IPS DF 19.7 (cell line): ENCODE results near the gene TRPV6.

Source experiments
- DNase-seq: peaks from one replicate; pipeline ENCODE4 v3.0.0-alpha.2; 2013; ENCODE audit warnings: low read depth, low spot score

TRPV6 gene

DNA sequence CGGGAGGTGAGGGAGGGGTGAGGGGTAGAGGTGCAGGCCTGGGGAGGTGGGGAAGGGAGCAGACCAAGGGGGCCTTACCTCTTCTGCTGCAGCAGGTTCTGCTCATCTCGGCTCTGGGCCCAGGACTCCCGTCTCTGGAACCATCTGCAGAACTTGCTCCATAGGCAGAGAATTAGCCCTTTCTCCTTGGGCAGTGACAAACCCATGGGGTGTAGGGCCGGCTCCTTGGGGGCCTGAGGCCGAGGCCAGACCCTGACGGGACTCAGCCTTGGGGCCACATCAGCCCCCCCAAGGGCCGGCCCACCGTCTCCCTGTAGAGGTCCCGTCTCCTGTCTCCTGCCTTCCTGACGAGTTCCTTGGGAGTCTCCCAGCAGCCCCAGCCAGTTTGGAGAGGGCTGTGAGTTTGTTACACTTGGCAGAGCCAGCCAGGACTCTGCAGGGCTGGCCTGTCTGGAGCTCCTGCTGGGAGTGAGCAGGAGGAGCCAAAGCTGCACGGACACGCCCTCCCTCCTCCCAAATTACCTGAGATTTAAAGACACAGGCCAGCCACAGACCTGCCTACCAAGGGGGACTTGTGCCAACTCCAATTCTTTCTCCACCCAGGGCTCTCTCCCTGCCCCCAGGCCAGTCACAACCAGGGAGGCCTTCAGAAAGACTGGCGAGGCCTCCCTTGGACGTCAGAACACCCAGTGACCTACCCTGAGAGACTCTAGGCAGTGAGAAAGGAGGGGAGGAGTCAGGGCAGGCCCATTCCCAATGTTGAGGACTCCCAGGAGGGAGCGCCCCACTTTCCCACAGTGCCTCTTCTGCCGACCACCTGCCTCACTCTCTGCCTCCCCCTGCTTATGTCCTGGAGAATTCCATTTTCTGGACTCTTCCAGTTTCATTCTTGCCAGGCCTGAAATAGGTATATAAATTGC, at the start of gene TRPV6:
Gene TRPV6, minus strand, starts transcription at position 435 of the 920 bp plus-strand sequence.
- DNase-seq, result no peak

- DNase-seq, result no peak
These were observed 48.5 kb upstream of the TRPV6 start for GRCh38 chr7:142934056-142934455.

DNA sequence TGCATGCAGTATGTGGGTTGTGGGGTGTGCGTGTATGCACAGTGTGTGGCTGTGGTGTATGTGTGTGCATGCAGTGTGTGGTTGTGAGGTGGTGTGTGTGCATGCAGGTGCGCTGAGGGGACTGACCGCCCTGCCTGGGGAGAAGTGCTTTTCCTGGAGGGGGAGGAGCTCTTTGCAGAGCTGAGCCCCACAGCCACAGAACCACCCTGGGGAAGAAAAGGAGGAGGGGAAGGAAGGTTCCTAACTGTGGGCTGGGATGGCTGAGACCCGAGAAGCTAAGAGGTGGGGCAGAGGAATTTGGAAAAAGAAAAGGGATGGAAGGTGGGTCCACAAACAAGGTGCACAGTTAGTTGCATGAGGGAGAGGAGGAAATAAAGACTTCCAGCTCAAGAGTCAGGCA, 48.1 kb upstream of the TRPV6 start, which contains the start of gene TRPV5:
Gene TRPV5, minus strand, starts transcription at position 123 of the 400 bp plus-strand sequence. CDS start 287 bp downstream, outside the sequence.
- DNase-seq, result no peak

DNA sequence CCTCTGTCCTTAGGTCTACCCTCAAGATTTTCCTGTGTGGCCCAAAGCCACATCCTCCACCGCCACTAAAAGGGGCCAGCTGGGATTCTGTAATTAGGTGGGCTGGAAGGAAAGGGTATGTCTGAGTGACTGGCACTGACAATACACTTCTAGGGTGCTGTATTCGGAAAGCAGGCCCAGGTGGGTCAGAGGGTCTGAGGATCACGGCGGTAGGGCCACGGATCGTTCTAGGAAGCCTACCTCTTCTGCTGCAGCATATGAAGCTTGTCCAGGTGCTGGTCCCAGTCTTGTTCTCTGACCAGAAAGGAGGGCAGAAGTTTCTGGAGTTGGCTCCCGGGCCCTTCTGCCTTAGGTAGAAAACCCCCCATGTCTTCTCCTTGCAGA, 47.5 kb upstream of the TRPV6 start:
- no peak for DNase-seq

DNA sequence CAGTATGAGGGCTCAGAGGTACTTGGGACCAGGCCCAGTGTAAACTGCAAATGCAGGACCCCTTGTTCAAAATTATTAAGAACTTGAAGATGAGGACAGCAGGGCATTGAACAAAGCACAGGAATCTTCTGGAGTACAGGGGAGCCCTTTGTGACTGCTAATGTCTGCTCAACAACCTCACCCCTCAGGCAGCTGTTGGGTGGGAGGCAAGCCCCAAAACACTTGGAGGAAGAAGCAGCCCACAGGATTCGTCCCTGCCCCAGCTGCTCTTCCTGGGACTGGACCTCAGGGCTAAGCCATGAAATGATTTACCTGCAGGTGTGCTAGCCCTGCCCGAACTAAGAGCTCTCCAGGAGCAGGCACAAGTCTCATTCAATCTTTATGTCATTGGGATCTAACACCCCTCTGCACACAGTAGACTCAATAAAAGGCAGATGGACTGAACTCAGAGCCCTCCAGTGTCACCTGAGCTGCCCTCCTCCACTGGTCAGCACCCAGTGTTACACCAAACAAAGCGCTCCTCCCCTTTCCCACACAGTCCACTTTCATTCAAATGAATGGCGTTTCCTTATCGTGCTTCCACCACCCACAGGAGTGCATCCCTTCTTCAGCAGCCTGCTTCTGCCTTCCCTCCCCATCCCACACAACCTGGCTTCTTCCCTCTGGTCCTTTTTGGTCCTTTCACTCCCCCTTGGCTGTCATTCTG, 47.0 kb upstream of the TRPV6 start:
- no peak for DNase-seq

DNA sequence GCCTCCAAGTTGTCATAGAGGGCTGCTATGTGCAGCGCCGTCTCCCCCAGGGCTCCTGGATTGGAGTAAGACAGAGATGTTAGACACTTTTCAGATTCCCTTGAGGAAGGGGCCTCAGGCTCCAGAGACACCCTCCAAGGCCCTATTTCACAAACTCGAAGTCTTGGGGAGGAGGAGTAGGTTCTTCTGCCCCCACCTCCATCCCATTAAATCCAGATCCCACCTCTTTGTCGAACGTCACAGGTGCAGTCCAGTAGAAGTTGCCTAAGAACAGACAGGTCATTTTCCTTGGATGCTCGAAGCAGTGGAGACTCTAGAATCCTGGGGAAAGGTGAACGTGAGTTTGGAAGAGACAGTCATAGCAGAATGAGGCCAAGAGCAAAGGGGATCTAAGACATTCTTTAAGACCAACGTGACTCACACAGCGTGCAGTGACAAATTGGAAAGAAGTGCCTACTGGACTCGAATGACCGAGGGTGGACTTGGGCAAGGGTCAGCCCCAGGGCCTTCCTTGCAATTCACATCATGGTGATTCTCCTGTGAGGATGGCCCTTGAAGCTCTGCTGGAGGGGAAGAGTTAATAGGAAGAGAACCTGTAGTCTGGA, 44.7 kb upstream of the TRPV6 start:
- no peak for DNase-seq

DNA sequence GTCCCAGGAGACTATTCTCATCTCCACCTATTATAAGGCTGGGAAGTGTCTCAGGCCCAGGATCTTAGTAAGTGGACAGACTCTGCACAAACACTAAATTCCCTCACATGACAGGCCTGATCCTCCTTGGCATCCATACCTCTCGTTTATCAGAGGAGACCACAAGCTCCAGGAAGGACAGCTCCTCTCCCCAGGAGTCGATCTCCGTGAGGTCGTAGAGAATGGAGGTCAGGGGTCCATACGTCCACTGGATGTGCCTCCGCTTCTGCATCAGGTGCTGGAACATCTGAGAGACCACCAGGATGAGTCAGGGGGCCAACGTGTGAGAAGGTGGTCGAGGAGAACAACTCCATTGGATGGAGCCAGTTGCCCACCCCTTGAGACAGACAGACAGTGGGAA, 42.4 kb upstream of the TRPV6 start:
- DNase-seq, result no peak

- DNase-seq, result no peak
These were observed 41.7 kb upstream of the TRPV6 start for GRCh38 chr7:142927085-142927745.

DNA sequence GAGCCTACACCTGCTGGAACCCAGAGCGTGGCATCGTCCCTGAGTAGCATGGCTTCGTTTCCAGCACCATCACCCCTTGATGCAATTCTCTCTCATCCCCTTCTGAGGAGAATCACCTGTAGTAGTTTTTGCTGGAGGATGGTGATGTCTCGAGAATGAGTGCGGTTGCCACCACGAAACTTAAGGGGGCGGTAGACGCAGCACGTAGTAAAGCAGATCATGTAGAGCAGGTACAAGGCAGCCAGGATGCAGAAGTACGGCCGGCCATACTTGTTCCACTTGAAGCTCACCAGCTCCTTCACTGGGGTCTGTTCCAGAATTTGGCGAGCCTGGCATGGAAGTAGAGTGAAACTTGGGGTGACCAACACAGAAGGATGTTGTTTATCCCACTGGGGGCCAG, 39.9 kb upstream of the TRPV6 start:
- DNase-seq, result no peak

GRCh38 chr7:142923391-142923790, 37.8 kb upstream of the TRPV6 start:
- no peak for DNase-seq

DNA sequence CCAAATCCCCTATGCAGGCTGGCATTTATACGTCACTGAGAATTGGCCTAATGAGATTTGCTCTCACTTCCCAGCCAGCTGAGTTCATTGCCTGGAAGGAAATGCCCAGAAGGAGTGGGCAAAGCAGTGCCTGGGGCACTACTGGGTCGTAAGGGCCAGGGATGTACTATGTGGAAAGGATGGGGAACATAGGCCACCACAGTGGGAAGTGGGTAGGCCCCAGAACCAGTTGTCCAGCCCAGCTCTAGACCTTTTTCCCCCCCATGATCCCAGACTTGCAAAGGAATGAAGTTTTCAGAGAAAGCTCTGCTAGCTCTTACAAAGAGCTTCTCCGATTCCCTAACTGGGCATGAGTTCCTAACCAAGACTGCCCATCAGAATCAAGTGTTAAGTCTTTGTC, 34.1 kb upstream of the TRPV6 start:
- DNase-seq, result no peak

DNA sequence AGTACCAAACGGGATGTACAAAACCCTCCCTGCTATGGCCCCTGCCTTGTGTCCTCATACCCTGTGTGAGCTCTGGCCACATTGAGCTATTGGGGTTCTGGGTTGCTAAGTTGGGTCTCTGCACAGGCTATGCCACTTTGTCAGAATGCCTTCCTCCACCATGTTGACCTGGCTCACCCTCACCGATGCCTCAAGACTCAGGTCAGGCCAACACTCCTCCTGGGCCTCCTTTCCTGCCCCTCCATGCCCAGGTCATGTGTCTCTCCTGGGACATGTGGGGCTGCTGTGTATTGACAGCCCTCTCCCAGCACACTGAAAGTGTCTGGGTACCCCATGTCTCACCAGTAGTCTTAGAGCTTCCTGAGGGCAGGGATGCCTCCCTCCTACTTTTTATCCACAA, 33.4 kb upstream of the TRPV6 start:
- DNase-seq, result no peak

DNA sequence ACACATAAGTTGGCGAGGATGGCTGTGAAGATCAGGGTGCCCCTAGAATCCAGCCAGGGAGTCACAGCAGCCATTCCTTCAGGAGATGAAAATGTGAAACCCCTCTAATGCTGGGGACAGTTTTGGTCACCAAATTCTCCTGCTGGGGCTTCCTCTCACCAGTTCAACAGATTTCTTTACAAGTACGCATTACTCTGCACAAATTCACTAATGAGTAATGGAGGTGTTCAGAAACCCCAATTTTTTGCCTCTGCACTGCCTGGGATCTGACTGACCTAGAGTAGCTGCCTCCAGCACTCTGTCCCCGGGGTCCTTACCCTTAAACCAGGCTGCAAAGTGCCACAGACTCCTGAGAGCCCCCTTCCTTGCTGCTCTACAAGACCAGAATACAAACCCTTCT, 31.9 kb upstream of the TRPV6 start:
- DNase-seq, result no peak

GRCh38 chr7:142916508-142916907, 31.0 kb upstream of the TRPV6 start:
- no peak for DNase-seq

GRCh38 chr7:142915315-142915714, 29.8 kb upstream of the TRPV6 start:
- DNase-seq, result no peak

- DNase-seq, result no peak
These were observed 28.6 kb upstream of the TRPV6 start for GRCh38 chr7:142914121-142914520.

DNA sequence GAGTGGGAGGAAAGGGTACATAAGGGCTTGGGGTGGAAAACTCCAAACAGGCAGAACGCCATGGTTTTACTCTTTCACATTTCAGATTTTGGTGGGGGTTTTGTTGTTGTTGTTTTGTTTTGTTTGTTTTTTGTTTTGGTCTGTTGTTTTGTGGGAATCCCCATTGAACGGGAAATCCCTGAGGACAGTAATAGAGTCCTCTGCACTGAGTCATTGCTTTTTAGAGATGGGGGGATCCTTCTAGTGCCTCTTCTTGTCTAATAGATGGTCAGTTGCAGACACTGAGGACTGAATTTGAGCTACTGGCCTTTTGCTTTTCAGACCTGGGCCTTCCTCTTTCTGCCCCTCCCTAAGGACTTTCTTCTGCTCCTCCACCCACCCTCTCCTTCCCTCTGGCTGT, 28.0 kb upstream of the TRPV6 start:
- no peak for DNase-seq

- no peak for DNase-seq
These were observed 27.5 kb upstream of the TRPV6 start for GRCh38 chr7:142913051-142913450.

GRCh38 chr7:142910481-142910880, 24.9 kb upstream of the TRPV6 start:
- no peak for DNase-seq

DNA sequence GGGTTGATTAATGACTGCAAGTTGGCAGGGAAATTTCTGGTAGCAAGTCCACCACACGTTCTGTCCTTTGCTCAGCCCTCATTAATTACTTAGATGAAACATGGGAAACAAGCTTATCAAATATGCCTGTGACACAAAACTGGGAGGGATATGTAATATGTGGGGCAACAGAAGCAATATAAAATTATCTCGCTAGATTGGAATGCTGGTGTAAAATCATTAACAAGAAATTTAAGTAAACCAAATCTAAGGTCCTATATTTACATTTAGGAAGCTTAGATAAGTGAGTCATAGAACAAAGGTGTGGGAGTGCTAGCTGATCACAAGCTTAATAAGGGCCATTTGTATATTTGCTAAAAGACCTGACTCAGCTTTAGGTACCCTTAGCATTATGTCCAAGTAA, 24.5 kb upstream of the TRPV6 start:
- no peak for DNase-seq

DNA sequence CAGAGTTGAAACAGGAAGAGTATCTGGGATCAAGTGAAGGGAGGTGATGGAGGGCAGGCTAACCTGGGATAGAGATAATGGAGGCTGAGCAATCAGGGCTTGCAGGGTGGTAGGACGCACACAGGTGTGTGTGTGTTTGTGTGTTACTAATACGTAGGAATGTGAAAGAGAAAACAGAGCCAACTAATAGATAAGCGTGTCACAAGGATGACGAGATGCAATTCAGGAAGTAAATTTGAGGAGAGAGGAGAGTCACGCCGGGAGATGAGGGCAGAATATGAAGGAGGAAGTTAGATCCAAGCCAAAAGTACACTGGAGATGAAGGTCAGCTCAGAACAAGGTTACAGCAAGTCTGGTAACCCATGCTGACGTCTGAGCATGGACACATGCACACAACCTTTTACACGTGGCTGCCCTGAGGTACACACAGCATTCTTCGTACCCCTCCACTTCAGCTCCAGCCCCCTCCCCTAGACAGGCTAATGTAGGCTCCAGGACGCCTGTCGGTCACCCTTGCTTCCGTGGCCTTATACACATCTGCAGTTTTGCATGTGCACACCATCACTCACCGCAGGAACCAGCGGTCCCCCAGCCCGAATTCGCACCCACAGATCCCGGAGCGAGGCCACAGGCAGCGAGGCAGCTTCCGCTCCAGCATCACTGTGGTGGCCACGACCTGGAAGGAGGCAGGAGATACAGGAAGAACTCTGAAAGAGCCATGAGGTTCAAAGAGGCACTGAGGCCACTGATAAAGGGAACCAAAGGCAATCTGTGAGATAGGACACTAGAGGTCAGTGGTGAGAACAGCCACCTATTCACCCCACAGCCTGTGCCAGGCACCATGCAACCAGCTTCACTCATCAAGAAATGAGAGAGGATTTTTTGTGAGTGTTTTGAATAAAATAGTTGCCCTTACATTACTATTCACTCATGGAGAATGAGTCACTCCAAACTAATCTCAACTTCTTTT, 23.7 kb upstream of the TRPV6 start:
- no peak for DNase-seq
